C4-2B (cell line): ENCODE measurements around the gene BTBD17.

Experiments
- H3K27ac ChIP-seq: fragments of 450-650 bp; 2 replicates; pipeline ENCODE4 v1.5.1; 2017
- CTCF ChIP-seq: fragments of 450-650 bp; conservative IDR thresholded peaks from 2 replicates; pipeline ENCODE4 v1.5.1; 2017; ENCODE audit warnings: mild to moderate bottlenecking
- ZFX ChIP-seq: fragments of 450-650 bp; IDR thresholded peaks from 2 replicates; pipeline ENCODE4 v1.6.1; 2017

Gene BTBD17

GRCh38 chr17:74339537-74340195 is 22.0 kb downstream of the BTBD17 start:
- H3K27ac ChIP-seq, result no peak overlapping the region
- no peak for TF ChIP-seq CTCF
- TF ChIP-seq ZFX, result no peak

- TF ChIP-seq CTCF, result no peak
- no peak for TF ChIP-seq ZFX
- no peak overlapping the region for H3K27ac ChIP-seq
Observed at GRCh38 chr17:74337834-74338500, 23.7 kb downstream of the BTBD17 start.

GRCh38 chr17:74336307-74336706 is 25.4 kb downstream of the BTBD17 start:
- no peak overlapping the region for H3K27ac ChIP-seq
- no peak for TF ChIP-seq ZFX
- TF ChIP-seq CTCF, result no peak

- TF ChIP-seq ZFX (no peak), CTCF (no peak)
- no peak overlapping the region for H3K27ac ChIP-seq
Observed at GRCh38 chr17:74335529-74336062, 26.1 kb downstream of the BTBD17 start.

- no peak overlapping the region for H3K27ac ChIP-seq
- TF ChIP-seq ZFX, result no peak
- TF ChIP-seq CTCF, result no peak
Observed at GRCh38 chr17:74334393-74335039, 27.2 kb downstream of the BTBD17 start.

GRCh38 chr17:74332763-74333283 is 28.8 kb downstream of the BTBD17 start:
- TF ChIP-seq CTCF, result no peak
- no peak for TF ChIP-seq ZFX
- H3K27ac ChIP-seq, result no peak overlapping the region
